SKM-1 treated with dmso at 0.1 percent for 144 hours (cell line): ENCODE results near the gene CARHSP1.
"Not testable (repeated sequence)": the region's sequence is repeated elsewhere in the genome, so short reads cannot be mapped to it uniquely, and the experiment has no call there.

ENCODE experiments used
- DNase-seq: peaks from one replicate; lab custom pipeline; 2025; ENCODE audit not compliant: unreplicated experiment; lab: John Stamatoyannopoulos, UW

CARHSP1 gene

GRCh38 chr16:8868416-8869211, at the start of gene CARHSP1:
Gene CARHSP1, minus strand, starts transcription at chr16:8869006. Its CDS starts 9,678 bp downstream, at chr16:8859328.
- peak; percentile 87 for DNase-seq

- not testable (repeated sequence) for DNase-seq
These were observed 48.5 kb upstream of the CARHSP1 start for GRCh38 chr16:8917336-8917735.

GRCh38 chr16:8916541-8917225, 47.9 kb upstream of the CARHSP1 start:
- no peak for DNase-seq

GRCh38 chr16:8915722-8916301, 47.0 kb upstream of the CARHSP1 start:
- DNase-seq, result no peak

- no peak for DNase-seq
These were observed 45.3 kb upstream of the CARHSP1 start for GRCh38 chr16:8914098-8914497.

- DNase-seq, result no peak
These were observed 44.0 kb upstream of the CARHSP1 start for GRCh38 chr16:8912793-8913192.

- DNase-seq, result no peak
These were observed 42.0 kb upstream of the CARHSP1 start for GRCh38 chr16:8910811-8911210.

DNA sequence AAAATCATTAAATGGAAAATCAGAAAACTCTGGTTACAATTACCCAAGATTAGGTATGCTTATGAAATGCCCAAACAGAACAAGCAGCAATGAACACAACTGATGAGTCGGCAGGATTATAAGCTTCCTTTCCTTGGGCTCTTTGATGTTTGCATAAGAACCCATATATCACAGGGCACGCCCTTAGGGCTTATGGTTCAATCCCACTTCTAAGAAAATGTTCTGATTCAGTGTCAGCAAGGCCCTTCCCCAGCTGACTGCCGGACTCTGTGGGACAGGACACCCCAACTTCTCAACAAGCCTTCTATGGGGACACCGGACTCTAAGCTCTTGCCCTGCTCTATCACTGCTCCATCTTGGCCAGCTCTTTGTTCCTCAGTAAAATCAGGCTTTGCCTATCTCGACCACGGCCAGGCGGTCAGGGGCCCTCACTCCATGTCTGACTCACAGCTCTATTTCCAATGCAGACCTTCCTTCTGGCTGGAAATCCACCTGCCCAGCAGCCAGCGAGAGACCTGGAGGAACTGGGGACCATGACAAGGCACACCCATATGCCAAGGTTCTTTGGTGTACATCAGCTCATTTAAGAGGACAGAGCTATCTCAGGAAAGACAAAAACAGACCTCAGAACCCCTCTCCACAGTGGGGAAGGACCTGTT, 40.1 kb upstream of the CARHSP1 start:
- no peak for DNase-seq

DNA sequence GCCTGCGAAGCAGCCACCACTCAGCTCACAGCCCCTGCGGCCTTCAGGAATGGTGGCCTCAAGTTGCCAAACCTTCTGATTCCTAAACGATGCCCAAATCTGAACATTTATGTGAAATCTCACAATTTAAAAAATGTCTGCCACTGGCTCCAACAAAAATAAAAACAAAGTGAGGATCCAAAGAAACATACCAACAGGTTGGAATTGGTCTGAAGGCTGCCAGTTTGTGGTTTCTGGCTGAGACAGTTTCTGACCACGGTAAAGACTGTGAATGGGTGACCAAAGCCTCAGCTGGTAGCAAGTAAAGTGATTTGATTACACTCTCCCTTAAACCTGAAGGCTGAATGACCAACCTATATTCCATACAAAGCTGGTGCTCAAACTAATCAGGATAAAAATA, 38.3 kb upstream of the CARHSP1 start:
- no peak for DNase-seq

DNA sequence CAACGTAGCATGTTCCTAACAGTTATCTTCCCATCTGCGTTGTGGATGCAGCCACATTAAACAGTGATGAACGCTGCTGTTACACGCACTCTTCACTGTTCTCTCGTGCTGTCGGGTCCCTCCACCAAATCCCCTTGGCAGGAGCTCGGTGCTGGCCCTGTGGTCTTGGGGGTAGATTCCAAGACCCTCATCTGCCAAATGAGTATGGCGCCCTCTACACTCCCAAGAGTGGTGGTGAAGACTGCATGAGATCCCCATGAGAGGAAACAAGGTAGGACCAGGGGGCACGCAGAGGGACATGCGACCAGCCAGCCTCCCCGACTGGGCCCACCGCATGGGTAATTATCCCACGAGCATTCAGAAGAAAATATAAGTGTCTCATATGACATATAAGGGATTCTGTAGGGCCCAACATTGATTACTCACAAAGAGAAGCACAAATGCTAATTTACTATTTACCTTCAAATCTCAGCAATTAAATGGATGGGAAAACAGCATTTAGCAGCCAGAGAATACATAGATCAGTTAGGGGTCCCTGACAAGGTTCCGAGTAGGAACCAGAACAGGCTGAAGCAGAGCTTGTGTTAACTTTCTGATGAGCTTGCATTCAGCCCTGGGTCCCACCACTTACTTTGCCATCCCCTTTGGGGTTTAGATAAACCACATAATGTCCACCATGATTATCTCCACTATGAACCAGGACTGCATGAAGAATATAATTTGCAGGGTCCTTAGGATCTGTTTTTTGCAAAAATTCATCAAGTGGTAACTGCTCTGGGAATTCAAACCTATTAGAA, 37.2 kb upstream of the CARHSP1 start:
- DNase-seq, result no peak

DNA sequence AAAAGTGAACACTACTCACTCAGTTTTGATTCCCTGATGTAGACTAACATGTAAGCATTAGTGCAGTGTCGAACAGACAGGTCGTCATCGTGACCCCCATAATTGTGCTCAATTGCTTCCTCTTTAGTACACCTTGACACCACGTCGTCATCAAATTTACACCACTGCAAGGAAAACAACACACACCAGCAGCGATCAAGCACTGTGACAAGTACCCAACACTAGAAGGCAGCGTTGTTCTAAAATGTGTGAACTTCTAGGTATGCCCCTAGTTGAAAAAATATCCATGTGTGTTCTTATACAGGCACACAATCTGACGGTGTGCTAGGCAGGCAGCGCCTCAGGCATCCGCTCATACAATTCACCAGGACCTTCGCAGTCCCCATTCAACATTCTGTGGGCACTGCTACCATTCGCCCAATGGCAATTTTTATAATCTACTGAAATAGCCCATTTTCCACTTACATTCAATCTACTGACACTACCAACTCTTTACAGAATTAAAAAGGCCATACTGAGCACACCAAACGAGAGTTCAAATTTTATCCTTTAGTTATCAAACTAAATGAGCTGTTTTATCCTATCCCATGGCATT, 36.5 kb upstream of the CARHSP1 start:
- DNase-seq, result no peak

DNA sequence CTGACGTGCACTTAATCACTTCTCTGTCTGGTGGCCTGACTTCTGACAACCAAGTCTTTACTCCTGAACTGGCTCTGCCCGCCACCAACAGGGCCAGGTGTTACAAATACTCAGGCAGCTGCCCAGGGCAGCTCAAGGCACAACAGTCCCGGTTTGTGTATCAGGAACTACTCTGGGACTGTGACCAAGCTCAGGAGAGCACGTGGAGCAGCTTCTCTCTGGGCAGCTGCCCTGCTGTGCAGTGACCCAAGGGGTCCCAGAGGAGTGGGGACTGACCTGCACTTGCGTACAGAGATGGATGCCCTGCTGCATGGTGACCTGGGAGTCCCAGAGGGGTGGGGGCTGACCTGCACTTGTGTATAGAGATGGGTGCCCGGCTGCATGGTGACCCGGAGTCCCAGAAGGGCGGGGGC, 35.2 kb upstream of the CARHSP1 start:
- no peak for DNase-seq

DNA sequence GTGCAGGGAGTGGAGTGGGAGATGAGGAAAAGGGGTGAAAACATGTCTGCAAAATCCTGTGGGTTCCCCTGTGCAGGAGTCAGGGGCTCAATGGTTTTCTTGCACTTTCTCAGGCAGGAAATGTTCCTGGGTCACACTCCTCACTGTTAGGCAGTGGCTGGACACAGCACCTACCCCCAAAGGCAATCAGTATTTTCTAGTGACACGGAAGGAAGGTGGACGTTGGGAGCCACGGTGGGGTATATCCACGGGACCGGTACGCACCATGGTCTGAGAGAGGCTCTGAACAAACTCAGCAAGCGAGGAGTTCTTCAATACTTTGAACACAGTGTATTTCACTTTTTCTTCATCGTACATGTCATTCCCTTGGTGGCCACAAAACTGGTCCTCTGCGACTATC, 34.2 kb upstream of the CARHSP1 start:
- DNase-seq, result no peak

GRCh38 chr16:8901320-8901861, 32.6 kb upstream of the CARHSP1 start:
- DNase-seq, result no peak

GRCh38 chr16:8900343-8900742, 31.5 kb upstream of the CARHSP1 start:
- no peak for DNase-seq

GRCh38 chr16:8899709-8900317, 31.0 kb upstream of the CARHSP1 start:
- DNase-seq, result no peak

GRCh38 chr16:8898660-8899318, 30.0 kb upstream of the CARHSP1 start:
- no peak for DNase-seq

DNA sequence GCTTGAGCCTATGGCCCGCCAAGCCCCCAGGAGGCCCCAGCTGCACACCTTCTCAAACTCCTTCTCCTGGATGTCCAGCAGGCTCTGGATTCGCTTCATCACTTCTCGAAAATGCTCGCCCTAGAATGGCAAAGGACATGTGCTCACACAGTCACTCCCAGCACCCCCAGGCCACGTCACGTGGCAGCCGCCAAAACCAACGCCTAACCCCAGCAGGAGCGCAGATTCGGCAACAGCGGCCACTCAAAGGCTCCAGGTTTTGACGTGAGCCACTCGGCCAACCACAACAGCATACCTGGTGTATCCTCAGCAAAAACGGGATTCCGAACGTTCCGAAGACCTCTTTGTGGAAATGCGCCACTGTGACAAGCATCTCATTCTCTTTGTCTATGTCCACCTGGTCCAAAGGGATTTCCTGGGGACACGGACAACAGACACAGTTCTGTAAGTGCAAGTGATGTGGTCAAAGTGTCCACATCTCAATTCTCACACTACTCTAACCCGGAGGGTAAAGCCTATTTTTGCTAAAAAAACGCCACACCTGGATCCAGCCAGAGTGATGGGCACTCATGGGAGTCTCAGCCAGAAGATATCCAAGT, 26.0 kb upstream of the CARHSP1 start:
- no peak for DNase-seq
